SK-N-MC (cell line): ENCODE results near the gene PTPN11.

Experiments used
- EZH2 ChIP-seq: fragments of 200-600 bp; sonication (generic); IDR thresholded peaks from one replicate; pipeline ENCODE4 v1.6.1; 2017; ENCODE audit warnings: antibody characterized with exemption
- FOXP2 ChIP-seq: optimal IDR thresholded peaks from 2 replicates; pipeline ENCODE3; 2011; ENCODE audit warnings: mild to moderate bottlenecking, moderate library complexity; ENCODE audit not compliant: insufficient read depth; ENCODE audit errors: extremely low read length, control extremely low read depth
- POLR2AphosphoS5 ChIP-seq: IDR thresholded peaks from 2 replicates; pipeline ENCODE4 v1.6.1; 2012; ENCODE audit warnings: mild to moderate bottlenecking, low read depth, low read length, borderline replicate concordance

DNA sequence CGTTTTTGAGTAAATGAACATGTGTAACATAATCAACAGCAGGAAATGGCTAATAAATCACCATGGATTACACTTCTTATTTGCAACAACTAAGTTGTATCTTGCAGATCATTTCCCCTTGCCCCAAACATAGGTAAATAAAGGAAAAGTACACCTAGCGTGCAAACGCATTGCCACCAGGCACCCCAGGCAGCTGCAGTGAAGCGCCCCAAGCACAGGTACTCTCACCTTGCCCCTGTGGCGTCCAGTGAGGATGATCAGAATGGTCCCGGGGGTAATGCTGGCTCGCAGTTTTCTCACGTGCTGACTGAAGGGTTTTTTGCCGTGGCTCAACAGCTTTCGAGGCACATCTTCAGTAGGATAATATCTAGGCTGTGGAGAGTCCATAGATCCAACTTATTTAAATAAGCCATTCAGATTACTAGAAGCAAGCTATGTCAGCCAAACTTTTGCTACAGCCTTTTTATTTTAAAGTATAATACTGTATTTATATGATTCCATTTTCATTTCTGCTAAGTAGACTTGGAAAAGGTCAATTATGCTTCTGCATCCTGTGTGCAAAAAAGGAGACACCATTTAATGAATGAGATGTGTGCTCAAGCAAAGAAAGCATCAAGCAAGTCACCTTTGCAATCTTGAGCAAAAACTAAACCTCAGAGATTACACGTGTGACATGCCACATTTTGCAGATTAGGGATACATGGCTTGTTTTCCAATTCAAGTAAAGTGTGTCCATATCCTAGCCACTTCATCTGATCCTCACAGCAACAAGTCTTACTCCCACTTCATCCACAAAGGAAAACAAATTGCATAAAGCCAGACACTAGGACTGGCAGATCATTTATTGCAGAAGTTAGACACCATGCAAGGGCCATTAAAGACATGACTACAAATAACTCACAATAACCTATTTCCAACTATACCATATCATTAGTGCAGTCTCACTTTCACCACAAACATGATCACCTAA lies 11.9 kb upstream of the PTPN11 start:
- no peak for TF ChIP-seq EZH2
- peak; percentile 39; the same call in 1 of the 2 replicates for TF ChIP-seq POLR2AphosphoS5
- TF ChIP-seq FOXP2: no peak
